ENCODE results near the gene CADM2.

CADM2 gene

GRCh38 chr3:85864896-85865295 lies 906.1 kb downstream of the CADM2 start:
- Histone ChIP-seq H3K27me3 (replicated peaks; ENCODE audit: control insufficient read depth, insufficient read depth, low read length) (no peaks in the 10 kb centered on the region), H3K4me3 (replicated peaks; ENCODE audit: low read depth, low read length) (no peak overlapping the region), H3K36me3 (ENCODE audit: control insufficient read depth, insufficient read depth, low read length) (no peaks in the 10 kb centered on the region)
- no peak for TF ChIP-seq CTCF (IDR thresholded peaks at IDR 0.05; ENCODE audit: insufficient read depth, low read length, poor library complexity, severe bottlenecking)
- DNase-seq (ENCODE audit: extremely low read depth, insufficient read length): no peak

GRCh38 chr3:85867072-85867471 lies 908.3 kb downstream of the CADM2 start:
- H3K36me3 ChIP-seq (ENCODE audit: control insufficient read depth, insufficient read depth, low read length): no peaks in the 10 kb centered on the region
- TF ChIP-seq CTCF (IDR thresholded peaks at IDR 0.05; ENCODE audit: insufficient read depth, low read length, poor library complexity, severe bottlenecking): no peak
- no peak overlapping the region for H3K4me3 ChIP-seq (replicated peaks; ENCODE audit: low read depth, low read length)
- no peak for DNase-seq (ENCODE audit: extremely low read depth, insufficient read length)
- H3K27me3 ChIP-seq (replicated peaks; ENCODE audit: control insufficient read depth, insufficient read depth, low read length): no peaks in the 10 kb centered on the region

GRCh38 chr3:85875589-85875988 lies 916.8 kb downstream of the CADM2 start:
- H3K36me3 ChIP-seq (ENCODE audit: control insufficient read depth, insufficient read depth, low read length): no peaks in the 10 kb centered on the region
- DNase-seq (ENCODE audit: extremely low read depth, insufficient read length): no peak
- no peaks in the 10 kb centered on the region for H3K27me3 ChIP-seq (replicated peaks; ENCODE audit: control insufficient read depth, insufficient read depth, low read length)
- no peak overlapping the region for H3K4me3 ChIP-seq (replicated peaks; ENCODE audit: low read depth, low read length)
- no peak for TF ChIP-seq CTCF (IDR thresholded peaks at IDR 0.05; ENCODE audit: insufficient read depth, low read length, poor library complexity, severe bottlenecking)

- no peak for TF ChIP-seq CTCF (IDR thresholded peaks at IDR 0.05; ENCODE audit: insufficient read depth, low read length, poor library complexity, severe bottlenecking)
- no peak for DNase-seq (ENCODE audit: extremely low read depth, insufficient read length)
Observed at GRCh38 chr3:85877631-85878030, 918.8 kb downstream of the CADM2 start.

GRCh38 chr3:85881833-85882393 lies 923.1 kb downstream of the CADM2 start:
- no peak for TF ChIP-seq CTCF (IDR thresholded peaks at IDR 0.05; ENCODE audit: insufficient read depth, low read length, poor library complexity, severe bottlenecking)
- no peak overlapping the region for H3K4me3 ChIP-seq (replicated peaks; ENCODE audit: low read depth, low read length)
- H3K36me3 ChIP-seq (ENCODE audit: control insufficient read depth, insufficient read depth, low read length): no peaks in the 10 kb centered on the region
- H3K27me3 ChIP-seq (replicated peaks; ENCODE audit: control insufficient read depth, insufficient read depth, low read length): no peaks in the 10 kb centered on the region
- no peak for DNase-seq (ENCODE audit: extremely low read depth, insufficient read length)

More at GRCh38 chr3:85877631-85878030, 918.8 kb downstream of the CADM2 start:
- Histone ChIP-seq H3K4me3 (replicated peaks; ENCODE audit: low read depth, low read length) (no peak overlapping the region), H3K27me3 (replicated peaks; ENCODE audit: control insufficient read depth, insufficient read depth, low read length) (no peaks in the 10 kb centered on the region), H3K36me3 (ENCODE audit: control insufficient read depth, insufficient read depth, low read length) (no peaks in the 10 kb centered on the region)

GRCh38 chr3:85890043-85890555 lies 931.3 kb downstream of the CADM2 start:
- DNase-seq (ENCODE audit: extremely low read depth, insufficient read length): no peak
- Histone ChIP-seq H3K27me3 (replicated peaks; ENCODE audit: control insufficient read depth, insufficient read depth, low read length) (no peaks in the 10 kb centered on the region), H3K4me3 (replicated peaks; ENCODE audit: low read depth, low read length) (no peak overlapping the region), H3K36me3 (ENCODE audit: control insufficient read depth, insufficient read depth, low read length) (no peaks in the 10 kb centered on the region)
- no peak for TF ChIP-seq CTCF (IDR thresholded peaks at IDR 0.05; ENCODE audit: insufficient read depth, low read length, poor library complexity, severe bottlenecking)

Data from GM06990 (cell line).